ENCODE data around the gene BBS5.
"Not testable (repeated sequence)": the region's sequence is repeated elsewhere in the genome, so short reads cannot be mapped to it uniquely, and the experiment has no call there.

Gene BBS5

DNA sequence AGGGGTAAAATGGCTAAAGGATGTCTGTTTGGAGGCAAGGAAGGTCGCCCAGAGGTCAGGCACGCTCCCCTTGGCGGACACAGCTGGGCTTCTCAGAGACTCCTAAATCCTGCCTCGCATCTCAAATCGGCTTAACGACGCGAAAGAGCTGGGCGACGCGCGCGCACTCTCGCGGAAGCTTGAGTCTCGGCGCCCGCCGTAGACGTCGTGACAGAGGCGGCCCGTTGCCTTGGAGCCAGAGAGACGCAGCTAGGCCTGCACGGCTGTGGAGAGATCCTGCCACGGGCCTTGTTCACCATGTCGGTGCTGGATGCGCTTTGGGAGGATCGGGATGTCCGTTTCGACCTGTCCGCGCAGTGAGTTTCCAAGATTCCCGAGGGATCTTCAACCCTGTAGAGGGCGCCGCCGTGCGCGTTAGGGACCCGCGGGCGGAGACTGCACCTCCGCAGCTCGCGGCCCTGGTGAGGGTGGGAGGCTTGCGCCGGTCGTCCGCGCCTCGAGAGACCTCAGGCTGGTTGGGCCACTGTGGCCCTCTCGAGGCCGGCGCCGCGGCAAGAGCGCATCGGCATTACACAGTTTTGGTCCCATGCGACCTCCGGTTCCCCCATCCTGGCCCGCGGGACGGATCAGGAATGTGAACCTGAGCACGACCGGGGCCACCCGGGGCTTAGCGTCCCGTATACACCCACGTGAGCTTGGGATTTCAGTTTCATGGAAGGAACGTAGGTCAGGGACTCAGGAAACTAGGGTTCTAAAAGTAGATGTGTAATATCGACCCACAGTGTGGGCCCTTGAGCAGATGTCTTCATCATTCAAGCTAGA, at the start of gene BBS5:
TSS of gene BBS5 (plus strand) at position 238 of the 822 bp plus-strand sequence. CDS start at position 298, 60 bp downstream.
- peak within 1 kb of the TSS; percentile 59 to 94 (median 76) for H3K4me3 ChIP-seq
- H3K27ac ChIP-seq: peak within 1 kb of the TSS; percentile 7 to 86 (median 70)

DNA sequence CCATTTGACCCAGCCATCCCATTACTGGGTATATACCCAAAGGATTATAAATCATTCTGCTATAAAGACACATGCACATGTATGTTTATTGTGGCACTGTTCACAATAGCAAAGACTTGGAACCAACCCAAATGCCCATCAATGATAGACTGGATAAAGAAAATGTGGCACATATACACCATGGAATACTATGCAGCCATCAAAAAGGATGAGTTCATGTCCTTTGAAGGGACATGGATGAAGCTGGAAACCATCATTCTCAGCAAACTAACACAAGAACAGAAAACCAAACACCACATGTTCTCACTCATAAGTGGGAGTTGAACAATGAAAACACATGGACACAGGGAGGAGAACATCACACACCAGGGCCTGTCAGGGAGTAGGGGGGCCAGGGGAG, 47.5 kb upstream of the BBS5 start:
- not testable (repeated sequence) for H3K27ac ChIP-seq, H3K4me3 ChIP-seq

- H3K27ac ChIP-seq, H3K4me3 ChIP-seq: not testable (repeated sequence)
Observed at GRCh38 chr2:169434236-169434635, 45.1 kb upstream of the BBS5 start.

- no peak overlapping the region for H3K4me3 ChIP-seq
- H3K27ac ChIP-seq: no peak overlapping the region
Observed at GRCh38 chr2:169438466-169439072, 40.7 kb upstream of the BBS5 start.

GRCh38 chr2:169439900-169440299, 39.4 kb upstream of the BBS5 start:
- Histone ChIP-seq H3K27ac (no peak overlapping the region), H3K4me3 (no peak overlapping the region)

- no peak overlapping the region for H3K27ac ChIP-seq
Observed at GRCh38 chr2:169446452-169446851, 32.8 kb upstream of the BBS5 start.

GRCh38 chr2:169448316-169448715, 31.0 kb upstream of the BBS5 start:
- no peak overlapping the region for H3K27ac ChIP-seq

More at GRCh38 chr2:169446452-169446851, 32.8 kb upstream of the BBS5 start:
- H3K4me3 ChIP-seq: no peak overlapping the region

GRCh38 chr2:169448865-169449264, 30.4 kb upstream of the BBS5 start:
- Histone ChIP-seq H3K4me3 (no peak overlapping the region), H3K27ac (no peak overlapping the region)

More at GRCh38 chr2:169448316-169448715, 31.0 kb upstream of the BBS5 start:
- no peak overlapping the region for H3K4me3 ChIP-seq

DNA sequence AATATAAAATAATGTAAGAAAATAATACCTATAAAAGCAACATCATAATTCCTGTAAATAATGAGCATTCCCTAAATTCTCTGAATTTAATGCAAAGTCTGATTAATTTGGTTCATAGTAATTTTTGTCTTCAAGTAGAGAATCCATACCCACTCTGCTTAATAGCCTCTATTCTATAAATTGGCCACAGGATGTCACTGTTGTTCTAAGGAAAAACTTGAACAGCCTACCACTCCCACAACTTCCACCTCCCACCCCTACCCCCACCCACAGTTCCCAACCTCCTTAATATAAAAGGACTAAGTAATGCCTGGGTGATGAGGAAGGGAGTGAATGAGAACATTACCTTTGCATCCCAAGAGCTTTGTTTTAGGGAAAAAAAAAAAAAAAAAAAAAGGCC, 27.2 kb upstream of the BBS5 start:
- Histone ChIP-seq H3K4me3 (no peak overlapping the region), H3K27ac (no peak overlapping the region)

DNA sequence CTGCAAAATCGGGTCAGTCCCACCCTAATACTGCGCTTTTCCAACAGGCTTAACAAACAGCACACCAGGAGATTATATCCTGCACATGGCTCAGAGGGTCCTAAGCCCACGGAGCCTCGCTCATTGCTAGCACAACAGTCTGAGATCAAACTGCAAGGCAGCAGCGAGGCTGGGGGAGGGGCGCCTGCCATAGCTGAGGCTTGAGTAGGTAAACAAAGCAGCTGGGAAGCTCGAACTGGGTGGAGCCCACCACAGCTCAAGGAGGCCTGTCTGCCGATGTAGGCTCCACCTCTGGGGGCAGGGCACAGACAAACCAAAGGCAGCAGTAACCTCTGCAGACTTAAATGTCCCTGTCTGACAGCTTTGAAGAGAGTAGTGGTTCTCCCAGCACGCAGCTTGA, 26.2 kb upstream of the BBS5 start:
- not testable (repeated sequence) for H3K27ac ChIP-seq, H3K4me3 ChIP-seq

DNA sequence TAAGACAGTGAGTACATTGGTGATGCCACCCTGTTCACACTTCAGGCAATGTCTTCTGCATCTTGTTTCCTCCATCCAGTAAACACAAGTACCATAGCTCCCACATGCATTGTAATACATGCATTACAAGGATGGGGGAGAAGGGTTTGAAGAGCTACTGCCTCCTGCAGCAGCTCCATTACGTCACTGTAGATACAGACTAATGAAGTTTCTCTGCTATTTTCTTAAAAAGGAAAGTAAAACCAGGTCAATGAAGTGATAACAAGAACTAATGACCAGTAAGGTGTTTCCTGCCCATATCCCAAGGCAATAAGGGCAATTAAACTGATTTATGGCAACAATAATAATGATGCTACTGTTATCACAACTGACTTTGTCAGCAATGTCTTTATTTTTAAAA, 18.2 kb upstream of the BBS5 start:
- Histone ChIP-seq H3K4me3 (no peak overlapping the region), H3K27ac (no peak overlapping the region)

DNA sequence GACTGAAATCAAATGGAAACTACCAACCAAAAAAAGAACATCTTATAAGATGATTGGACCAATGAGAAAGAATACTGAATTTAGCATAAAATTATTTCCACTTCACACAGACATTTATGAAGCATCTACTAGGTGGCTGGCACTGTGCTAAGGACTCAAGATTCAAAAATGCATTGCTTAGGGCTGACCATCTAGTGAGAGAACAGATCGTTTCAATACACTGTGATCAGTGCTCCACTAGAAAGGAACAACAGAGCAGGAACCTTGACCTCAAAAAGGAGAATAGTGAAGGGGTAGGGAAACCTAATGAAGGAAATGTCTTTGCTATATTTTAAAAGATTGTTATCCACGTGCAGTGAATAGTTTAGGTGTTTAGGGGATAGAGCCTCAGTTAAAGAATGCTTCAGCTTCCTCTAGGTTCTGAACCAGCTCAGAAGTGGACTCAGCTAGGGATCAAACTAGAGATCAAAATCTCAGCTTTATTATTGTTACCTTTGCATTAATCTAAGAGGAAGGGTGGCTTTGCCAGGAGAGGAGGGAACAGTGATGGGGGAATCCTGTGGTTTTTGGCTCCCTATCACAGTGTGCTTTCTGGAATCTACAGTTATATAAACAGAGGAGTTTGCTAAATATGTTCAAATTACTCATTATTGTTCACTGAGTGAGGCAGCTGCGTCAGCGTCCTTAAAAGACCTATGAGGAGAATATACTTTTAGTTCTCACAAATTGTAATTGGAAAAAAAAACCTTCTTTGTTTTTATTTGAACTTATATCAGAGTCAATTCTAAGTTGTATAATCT, 16.2 kb upstream of the BBS5 start:
- Histone ChIP-seq H3K27ac (no peak overlapping the region), H3K4me3 (no peak overlapping the region)

DNA sequence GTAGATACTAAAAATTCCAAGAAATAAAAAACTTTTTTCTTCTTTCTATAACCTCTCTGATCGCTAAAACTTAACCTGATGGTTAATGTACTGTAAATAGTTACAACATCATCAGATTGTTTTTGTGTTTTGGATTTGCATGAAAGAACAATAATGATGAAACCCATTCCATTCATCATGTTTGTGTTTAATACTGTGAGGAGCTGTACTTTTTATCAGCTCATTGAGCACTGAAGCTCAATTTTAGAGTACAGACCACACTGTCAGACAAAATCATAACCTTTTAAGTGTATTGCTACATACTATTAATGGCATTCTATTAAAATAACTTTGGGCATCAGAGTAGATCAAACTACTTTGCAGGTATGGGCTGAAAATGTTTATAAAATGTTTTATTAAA, 14.8 kb upstream of the BBS5 start:
- Histone ChIP-seq H3K27ac (no peak overlapping the region), H3K4me3 (no peak overlapping the region)

- no peak overlapping the region for H3K4me3 ChIP-seq
- no peak overlapping the region for H3K27ac ChIP-seq
Observed at GRCh38 chr2:169464882-169465281, 14.4 kb upstream of the BBS5 start.

DNA sequence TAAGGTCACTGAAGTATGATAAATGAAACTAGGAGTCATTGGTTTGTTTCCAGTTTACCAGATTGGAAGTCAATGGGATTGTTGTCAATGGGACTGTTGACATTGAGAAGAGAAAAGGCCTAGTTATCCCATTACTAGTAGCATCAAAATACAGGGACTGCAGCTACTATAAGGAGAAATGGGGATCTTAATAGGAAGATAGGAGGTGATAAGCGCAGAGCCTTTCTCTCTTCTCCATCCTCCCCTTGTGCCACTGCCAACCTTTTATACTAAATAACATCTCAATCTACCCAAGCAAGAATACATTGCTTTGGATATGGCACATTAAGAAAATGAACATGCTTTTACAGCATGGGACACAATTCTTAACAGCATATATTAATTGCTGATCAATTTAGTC, 10.5 kb upstream of the BBS5 start:
- Histone ChIP-seq H3K27ac (no peak overlapping the region), H3K4me3 (no peak overlapping the region)

DNA sequence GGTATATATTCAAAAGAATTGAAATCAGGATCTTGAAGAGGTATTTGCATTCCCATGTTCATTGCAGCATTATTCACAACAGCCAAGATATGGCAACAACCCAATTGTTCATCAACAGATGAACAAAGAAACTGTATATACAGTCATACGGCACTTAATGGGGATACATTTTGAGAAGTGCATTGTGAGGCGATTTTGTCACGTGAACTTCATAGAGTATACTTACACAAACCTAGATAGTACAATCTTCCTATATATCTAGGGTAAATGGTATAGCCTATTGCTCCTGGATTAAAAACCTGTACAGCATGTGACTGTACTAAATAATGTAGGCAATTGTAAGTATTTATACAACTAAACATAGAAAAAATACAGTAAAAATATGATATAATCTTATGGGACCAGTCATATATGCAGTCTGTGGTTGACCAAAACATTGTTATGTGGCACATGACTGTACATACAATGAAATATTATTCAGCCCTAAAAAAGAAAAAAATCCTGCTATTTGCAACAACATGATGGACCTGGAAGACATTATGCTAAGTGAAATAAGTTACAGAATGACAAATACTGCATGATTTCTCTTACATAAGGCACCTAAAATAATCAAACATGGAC, 9.2 kb upstream of the BBS5 start:
- no peak overlapping the region for H3K27ac ChIP-seq
- no peak overlapping the region for H3K4me3 ChIP-seq

GRCh38 chr2:169472249-169472648, 7.0 kb upstream of the BBS5 start:
- no peak overlapping the region for H3K27ac ChIP-seq
- no peak overlapping the region for H3K4me3 ChIP-seq

DNA sequence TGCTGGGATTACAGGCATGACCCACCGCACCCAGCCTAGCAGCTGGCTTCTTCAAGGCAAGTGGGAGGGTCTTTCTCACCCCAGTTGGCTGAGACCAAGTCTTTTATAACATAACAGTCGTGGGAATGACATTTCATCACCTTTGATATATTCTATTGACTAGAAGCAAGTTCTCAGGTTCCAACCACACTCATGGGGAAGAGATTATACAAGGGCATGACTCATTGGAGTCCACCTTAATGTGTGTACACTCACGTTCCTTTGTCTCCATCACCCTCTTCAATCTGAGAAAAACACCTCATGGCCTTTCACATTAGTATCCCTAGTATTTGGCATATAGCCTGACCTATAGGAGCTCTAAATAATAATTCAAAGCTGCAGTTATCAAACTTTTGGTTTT, 2.8 kb upstream of the BBS5 start:
- no peak overlapping the region for H3K27ac ChIP-seq
- H3K4me3 ChIP-seq: no peak overlapping the region

- no peak overlapping the region for H3K4me3 ChIP-seq
Observed at GRCh38 chr2:169478339-169478738, 955 bp upstream of the BBS5 start.

GRCh38 chr2:169478745-169479256, 493 bp upstream of the BBS5 start:
- peak overlapping the region in 18 of 21 experiments; percentile 20 to 86 (median 70) for H3K27ac ChIP-seq
- peak overlapping the region; percentile 59 to 94 (median 76) for H3K4me3 ChIP-seq

More at GRCh38 chr2:169478339-169478738, 955 bp upstream of the BBS5 start:
- peak overlapping the region in 10 of 21 experiments; percentile 66 to 86 (median 79) for H3K27ac ChIP-seq

All from skin epidermis (tissue), 12 donors.